GM19023 (cell line): ENCODE data around the gene PDE1C.

Experiments
- ATAC-seq: cut with Tn5 transposase; IDR thresholded peaks from one replicate; pipeline ENCODE4 v1.9.1; 2021; ENCODE audit warnings: mild to moderate bottlenecking, moderate library complexity; ENCODE audit not compliant: unreplicated experiment

PDE1C gene

DNA sequence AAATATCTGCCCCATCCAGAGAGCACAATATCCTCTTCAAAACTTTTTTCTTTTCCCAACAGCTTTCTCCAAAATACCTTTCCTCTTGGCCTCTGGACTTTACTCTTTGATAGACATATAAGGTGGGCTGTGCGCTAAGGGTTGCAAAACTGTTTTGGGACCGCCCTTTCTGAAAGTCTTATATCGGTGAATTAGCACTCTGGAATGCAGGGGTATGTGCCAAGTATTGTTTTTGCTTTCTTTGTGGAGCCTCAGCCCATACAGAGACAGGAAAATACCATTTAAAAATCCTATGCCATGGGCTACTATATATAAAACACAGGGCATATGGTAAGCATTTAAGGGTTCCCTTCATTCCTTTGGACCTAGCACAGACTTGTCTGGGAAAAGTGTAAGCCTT is 345.5 kb downstream of the PDE1C start:
- no peak for ATAC-seq

- no peak for ATAC-seq
These were observed 349.8 kb downstream of the PDE1C start for GRCh38 chr7:31720366-31720765.

- no peak for ATAC-seq
These were observed 353.9 kb downstream of the PDE1C start for GRCh38 chr7:31716355-31716754.

GRCh38 chr7:31710171-31710570 is 360.0 kb downstream of the PDE1C start:
- ATAC-seq: no peak

DNA sequence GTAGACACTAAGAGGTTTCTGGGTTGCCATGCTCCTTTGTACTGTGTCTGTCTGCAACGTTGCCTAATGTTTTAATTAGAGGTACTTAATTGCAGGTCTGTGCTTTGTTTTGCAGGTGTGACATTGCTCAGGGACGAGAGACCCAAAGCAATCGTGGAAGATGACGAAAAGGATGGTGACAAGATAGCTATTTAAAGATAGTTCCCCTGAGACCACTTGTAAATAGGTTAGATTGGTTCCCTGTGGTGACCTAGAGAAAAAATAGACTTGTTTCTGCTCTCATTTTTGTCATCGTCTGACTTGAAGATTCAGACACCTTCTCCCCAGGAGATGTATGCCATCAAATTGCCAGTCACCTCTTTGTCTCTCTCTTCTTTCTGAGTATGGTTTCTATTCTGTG is 363.1 kb downstream of the PDE1C start:
- ATAC-seq: no peak

DNA sequence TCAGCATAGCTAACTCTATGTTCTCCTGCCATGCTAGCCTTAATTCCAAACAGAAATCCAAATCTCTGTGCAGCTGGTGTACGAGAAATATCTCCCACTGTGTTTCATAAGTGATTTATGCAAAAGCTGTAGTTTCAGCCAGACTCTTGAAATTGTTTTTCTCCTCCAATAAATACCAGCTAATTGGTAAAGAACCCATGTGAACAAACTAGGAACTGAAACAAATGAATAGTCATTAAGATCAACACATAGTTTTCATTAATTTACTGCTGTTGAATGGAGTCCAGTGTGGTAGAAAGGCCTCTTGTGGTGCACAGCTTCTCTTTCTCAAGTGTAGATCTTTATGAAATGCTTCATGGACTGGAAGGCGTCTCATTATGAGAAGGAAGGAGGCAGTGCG is 364.8 kb downstream of the PDE1C start:
- ATAC-seq: no peak

DNA sequence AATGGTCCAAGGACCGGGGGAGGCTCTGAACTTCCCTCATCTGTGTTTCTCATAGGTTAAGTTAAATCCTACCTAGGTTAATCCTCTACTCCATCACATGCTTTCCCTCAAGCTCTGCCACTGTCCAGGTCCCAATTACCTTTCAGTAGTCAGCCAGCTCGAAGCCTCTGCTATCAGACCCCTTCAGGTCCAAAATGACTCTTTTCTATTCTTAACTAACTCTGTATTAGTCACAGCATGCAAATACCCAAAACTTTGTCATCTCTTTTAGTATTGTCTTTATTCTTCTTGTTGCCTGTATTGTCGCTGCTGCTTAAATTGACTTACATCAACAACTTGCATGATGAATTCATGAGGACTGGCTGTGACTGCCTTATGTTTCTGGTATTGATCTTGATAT is 367.9 kb downstream of the PDE1C start:
- no peak for ATAC-seq
